Activated CD4-positive, alpha-beta T cell treated with anti-CD3 and anti-CD28 coated beads for 1 hour (primary cell): ENCODE measurements around the gene SGPL1.

ENCODE experiments used
- DNase-seq: peaks from one replicate; pipeline ENCODE4 v3.0.0-alpha.2; 2020

Gene SGPL1

GRCh38 chr10:70927189-70927943 is 111.6 kb downstream of the SGPL1 start:
- no peak for DNase-seq

GRCh38 chr10:70928140-70928539 is 112.4 kb downstream of the SGPL1 start:
- DNase-seq = no peak

DNA sequence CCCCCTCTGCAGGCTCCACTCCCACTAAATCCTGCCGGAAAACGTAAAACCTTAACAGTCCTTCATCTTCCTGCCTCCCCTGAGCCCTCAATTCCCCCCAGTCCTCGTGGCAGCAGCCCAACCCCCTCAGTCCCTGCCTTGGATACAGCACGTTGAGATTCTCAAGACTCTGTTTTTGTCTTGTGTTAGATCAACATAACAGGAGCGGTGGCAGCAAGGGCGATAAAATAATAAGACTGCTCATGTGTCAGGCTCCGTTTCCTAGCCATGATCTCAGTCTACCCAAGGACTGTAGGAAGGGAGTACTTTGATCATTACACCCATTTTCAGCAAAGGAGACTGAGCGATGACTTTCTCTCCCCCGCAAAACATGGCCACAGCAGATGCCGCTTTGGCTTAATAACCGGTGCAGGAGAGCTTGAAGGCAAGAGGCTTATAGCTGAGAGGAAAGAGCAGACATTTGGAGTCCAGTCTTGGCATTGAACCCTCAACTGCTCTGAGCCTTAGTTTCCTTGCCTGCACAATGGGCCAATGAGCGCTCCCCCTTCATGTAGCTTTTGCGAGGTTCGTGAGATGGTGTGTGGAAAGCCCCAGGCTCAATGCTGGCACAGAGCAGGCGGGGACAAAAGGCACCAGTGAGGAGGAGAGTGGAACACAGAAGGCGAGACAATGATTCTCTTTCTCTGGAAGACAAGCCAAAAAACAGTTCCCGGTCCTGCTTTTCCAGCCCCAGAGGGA is 114.7 kb downstream of the SGPL1 start:
- no peak for DNase-seq
